K562 (cell line): ENCODE measurements around the gene ZNF599.

Experiments
- ARID4B ChIP-seq: sonication (generic); formaldehyde crosslinking; IDR thresholded peaks from 2 replicates; pipeline ENCODE4 v1.8.0; 2022; ENCODE audit warnings: mild to moderate bottlenecking, missing genetic modification reagents
- CCNT2 ChIP-seq: IDR thresholded peaks from 2 replicates; pipeline ENCODE4 v1.6.1; 2011; ENCODE audit warnings: borderline replicate concordance, low read depth, mild to moderate bottlenecking, moderate library complexity, mixed read lengths, low read length; ENCODE audit not compliant: insufficient read length; ENCODE audit errors: extremely low read depth
- CTCF ChIP-seq, 3 experiments: IDR thresholded peaks in 2 of 3; conservative IDR thresholded peaks in 1 of 3; 2 replicates each; pipeline ENCODE4 v1.5.1; 2011 to 2012; ENCODE audit warnings: low read length in 3 of 3, mild to moderate bottlenecking in 3 of 3, control low read depth in 2 of 3, improper control_type of control experiment in 1 of 3, inconsistent platforms in 1 of 3, low read depth in 1 of 3, mixed read lengths in 1 of 3, moderate library complexity in 1 of 3; ENCODE audit not compliant: insufficient read depth in 2 of 3
- EZH2 ChIP-seq: IDR thresholded peaks from 2 replicates; pipeline ENCODE4 v1.6.1; 2012; ENCODE audit warnings: low read depth, mild to moderate bottlenecking, inconsistent platforms, low read length, borderline replicate concordance
- ID3 ChIP-seq, 2 experiments: fragments of 250-450 bp in 1 of 2; fragments of 450-650 bp in 1 of 2; sonication (Bioruptor Pico) in 1 of 2; IDR thresholded peaks; 2 replicates each; pipeline versions ENCODE4 v1.6.1 to v1.8.0; 2016 to 2021; ENCODE audit warnings: mild to moderate bottlenecking in 2 of 2, moderate library complexity in 2 of 2, missing compliant biosample characterization in 1 of 2, missing genetic modification characterization in 1 of 2
- KDM1A ChIP-seq, 2 experiments: fragments of 450-650 bp; IDR thresholded peaks; 2 replicates each; pipeline ENCODE4 v1.6.1; 2016; ENCODE audit warnings: mild to moderate bottlenecking in 2 of 2
- TCF7L2 ChIP-seq: fragments of 150-350 bp; IDR thresholded peaks from 2 replicates; pipeline ENCODE4 v1.6.1; 2016; ENCODE audit warnings: low read depth, mild to moderate bottlenecking, low read length, moderate library complexity
- ZNF121 ChIP-seq: sonication (generic); formaldehyde crosslinking; conservative IDR thresholded peaks from 2 replicates; pipeline ENCODE4 v1.8.0; 2022; ENCODE audit warnings: missing genetic modification reagents
- TF ChIP-seq, protein P1 (sequence below): fragments of 450-650 bp; formaldehyde crosslinking; IDR thresholded peaks from 2 replicates; pipeline ENCODE4 v1.4.0; 2022; ENCODE audit warnings: missing genetic modification characterization

DNA sequence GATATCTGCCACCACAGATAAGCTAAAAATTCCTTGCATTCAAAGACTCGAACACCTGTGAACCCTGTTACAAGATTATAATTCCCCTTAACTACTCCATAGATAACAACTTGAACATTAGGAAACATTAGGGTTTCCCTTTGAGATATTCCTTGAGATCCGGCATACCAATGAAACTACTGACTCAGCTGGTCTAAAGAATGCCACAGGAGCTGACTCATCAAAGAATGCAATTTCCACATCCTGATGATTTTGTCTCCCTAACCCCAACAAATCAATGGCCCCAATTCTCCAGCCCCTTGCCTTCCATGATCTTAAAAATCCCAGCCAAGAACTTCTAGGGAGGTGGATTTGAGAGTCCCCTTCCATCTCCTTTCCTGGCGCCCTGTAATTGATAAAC lies 35.6 kb upstream of the ZNF599 start:
- TF ChIP-seq KDM1A (IDR thresholded peaks at IDR 0.05) (no peak), EZH2 (no peak), CTCF (IDR thresholded peaks at IDR 0.05 in 2 of 3, conservative IDR thresholded peaks at IDR 0.05 in 1 of 3; ENCODE audit: insufficient read depth in 2 of 3, low read depth in 1 of 3, low read length in 3 of 3) (no peak), ARID4B (CRISPR knock-in tag) (no peak), TCF7L2 (no peak), ID3 (CRISPR knock-in tag; IDR thresholded peaks at IDR 0.05) (no peak), ID3 (tag; IDR thresholded peaks at IDR 0.05) (no peak), ZNF121 (no peak), CCNT2 (no peak)
- TF ChIP-seq, protein P1, sequence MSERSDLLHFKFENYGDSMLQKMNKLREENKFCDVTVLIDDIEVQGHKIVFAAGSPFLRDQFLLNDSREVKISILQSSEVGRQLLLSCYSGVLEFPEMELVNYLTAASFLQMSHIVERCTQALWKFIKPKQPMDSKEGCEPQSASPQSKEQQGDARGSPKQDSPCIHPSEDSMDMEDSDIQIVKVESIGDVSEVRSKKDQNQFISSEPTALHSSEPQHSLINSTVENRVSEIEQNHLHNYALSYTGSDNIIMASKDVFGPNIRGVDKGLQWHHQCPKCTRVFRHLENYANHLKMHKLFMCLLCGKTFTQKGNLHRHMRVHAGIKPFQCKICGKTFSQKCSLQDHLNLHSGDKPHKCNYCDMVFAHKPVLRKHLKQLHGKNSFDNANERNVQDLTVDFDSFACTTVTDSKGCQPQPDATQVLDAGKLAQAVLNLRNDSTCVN (CRISPR knock-in tag), result no peak
